ENCODE results near the gene AATK.

GRCh38 chr17:81103379-81103778, 62.6 kb downstream of the AATK start:
- TF ChIP-seq FOXJ3 (CRISPR knock-in tag; IDR thresholded peaks at IDR 0.05) (no peak), ELF1 (IDR thresholded peaks at IDR 0.05) (no peak), CTCF (IDR thresholded peaks at IDR 0.05) (no peak), TAF1 (IDR thresholded peaks at IDR 0.05; ENCODE audit: borderline replicate concordance, low read depth, low read length) (no peak), TCF12 (IDR thresholded peaks at IDR 0.05) (no peak), POLR2AphosphoS5 (IDR thresholded peaks at IDR 0.05; ENCODE audit: low read depth, low read length) (no peak), MEF2A (IDR thresholded peaks at IDR 0.05; ENCODE audit: borderline replicate concordance, low read depth) (no peak), CHD2 (IDR thresholded peaks at IDR 0.05; ENCODE audit: low read length, partially characterized antibody) (no peak)
- TF ChIP-seq, protein P1, sequence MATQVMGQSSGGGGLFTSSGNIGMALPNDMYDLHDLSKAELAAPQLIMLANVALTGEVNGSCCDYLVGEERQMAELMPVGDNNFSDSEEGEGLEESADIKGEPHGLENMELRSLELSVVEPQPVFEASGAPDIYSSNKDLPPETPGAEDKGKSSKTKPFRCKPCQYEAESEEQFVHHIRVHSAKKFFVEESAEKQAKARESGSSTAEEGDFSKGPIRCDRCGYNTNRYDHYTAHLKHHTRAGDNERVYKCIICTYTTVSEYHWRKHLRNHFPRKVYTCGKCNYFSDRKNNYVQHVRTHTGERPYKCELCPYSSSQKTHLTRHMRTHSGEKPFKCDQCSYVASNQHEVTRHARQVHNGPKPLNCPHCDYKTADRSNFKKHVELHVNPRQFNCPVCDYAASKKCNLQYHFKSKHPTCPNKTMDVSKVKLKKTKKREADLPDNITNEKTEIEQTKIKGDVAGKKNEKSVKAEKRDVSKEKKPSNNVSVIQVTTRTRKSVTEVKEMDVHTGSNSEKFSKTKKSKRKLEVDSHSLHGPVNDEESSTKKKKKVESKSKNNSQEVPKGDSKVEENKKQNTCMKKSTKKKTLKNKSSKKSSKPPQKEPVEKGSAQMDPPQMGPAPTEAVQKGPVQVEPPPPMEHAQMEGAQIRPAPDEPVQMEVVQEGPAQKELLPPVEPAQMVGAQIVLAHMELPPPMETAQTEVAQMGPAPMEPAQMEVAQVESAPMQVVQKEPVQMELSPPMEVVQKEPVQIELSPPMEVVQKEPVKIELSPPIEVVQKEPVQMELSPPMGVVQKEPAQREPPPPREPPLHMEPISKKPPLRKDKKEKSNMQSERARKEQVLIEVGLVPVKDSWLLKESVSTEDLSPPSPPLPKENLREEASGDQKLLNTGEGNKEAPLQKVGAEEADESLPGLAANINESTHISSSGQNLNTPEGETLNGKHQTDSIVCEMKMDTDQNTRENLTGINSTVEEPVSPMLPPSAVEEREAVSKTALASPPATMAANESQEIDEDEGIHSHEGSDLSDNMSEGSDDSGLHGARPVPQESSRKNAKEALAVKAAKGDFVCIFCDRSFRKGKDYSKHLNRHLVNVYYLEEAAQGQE (IDR thresholded peaks at IDR 0.05; ENCODE audit: low read depth, low read length): no peak
- TF ChIP-seq, protein P2, sequence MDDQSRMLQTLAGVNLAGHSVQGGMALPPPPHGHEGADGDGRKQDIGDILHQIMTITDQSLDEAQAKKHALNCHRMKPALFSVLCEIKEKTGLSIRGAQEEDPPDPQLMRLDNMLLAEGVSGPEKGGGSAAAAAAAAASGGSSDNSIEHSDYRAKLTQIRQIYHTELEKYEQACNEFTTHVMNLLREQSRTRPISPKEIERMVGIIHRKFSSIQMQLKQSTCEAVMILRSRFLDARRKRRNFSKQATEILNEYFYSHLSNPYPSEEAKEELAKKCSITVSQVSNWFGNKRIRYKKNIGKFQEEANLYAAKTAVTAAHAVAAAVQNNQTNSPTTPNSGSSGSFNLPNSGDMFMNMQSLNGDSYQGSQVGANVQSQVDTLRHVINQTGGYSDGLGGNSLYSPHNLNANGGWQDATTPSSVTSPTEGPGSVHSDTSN (IDR thresholded peaks at IDR 0.05): no peak
